ENCODE data around the gene SMIM44. TPM values are rescaled to one million over a fixed set of nuclear protein-coding genes. Genes with fewer than 3 reads are reported as not detected.
A peak's percentile ranks its signal among the peaks of the same experiment; 100 is the strongest.

SMIM44 gene
- total and polyA plus RNA-seq, 8 donors = not detected

DNA sequence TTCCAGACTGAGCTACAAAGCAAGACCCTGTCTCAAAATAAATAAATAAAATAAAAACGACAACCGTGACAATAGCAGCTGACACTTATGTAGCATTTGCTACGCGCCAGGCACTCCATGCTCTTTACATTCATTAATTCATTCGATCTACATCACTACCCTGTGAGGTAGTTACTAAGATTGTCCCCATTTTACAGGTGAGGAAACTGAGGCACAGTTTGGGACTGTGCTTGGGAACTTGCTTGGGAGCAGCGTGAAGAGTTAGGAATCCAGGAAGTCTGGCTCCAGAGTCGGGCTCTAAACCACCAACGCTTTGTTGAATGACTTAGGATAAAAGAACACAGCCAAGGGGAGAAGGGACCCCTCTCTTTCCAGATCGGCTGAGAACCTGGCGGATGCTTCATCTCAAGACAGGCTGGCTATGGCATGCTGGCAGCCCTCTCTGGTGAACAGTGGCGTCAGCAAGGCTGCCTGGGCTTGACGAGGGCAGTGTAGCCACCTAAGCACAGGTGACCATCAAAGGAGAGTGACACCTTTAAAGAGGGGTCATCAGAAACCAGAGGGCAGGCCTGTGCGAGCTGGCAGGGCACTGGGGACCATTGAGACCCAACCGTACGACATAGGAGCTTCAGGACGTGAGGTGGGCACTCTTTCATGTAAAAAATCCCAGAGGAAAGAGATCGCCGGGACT, 16.6 kb upstream of the SMIM44 start:
- Histone ChIP-seq H3K27ac (peak overlapping the region; percentile 84 to 96), H3K4me3 (peak overlapping the region; percentile 78 to 79), H3K27me3 (no peaks in the 10 kb centered on the region), H3K4me1 (peaks cover 7 to 20% of the 10 kb centered on the region in 2 donors), H3K36me3 (peaks cover 0 to 19% of the 10 kb centered on the region in 2 donors), H3K9me3 (no peaks in the 10 kb centered on the region)
- ATAC-seq (peak; percentile 7), DNase-seq (peak in 1 of 4 donors; percentile 51)
- TF ChIP-seq, protein P1, sequence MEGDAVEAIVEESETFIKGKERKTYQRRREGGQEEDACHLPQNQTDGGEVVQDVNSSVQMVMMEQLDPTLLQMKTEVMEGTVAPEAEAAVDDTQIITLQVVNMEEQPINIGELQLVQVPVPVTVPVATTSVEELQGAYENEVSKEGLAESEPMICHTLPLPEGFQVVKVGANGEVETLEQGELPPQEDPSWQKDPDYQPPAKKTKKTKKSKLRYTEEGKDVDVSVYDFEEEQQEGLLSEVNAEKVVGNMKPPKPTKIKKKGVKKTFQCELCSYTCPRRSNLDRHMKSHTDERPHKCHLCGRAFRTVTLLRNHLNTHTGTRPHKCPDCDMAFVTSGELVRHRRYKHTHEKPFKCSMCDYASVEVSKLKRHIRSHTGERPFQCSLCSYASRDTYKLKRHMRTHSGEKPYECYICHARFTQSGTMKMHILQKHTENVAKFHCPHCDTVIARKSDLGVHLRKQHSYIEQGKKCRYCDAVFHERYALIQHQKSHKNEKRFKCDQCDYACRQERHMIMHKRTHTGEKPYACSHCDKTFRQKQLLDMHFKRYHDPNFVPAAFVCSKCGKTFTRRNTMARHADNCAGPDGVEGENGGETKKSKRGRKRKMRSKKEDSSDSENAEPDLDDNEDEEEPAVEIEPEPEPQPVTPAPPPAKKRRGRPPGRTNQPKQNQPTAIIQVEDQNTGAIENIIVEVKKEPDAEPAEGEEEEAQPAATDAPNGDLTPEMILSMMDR (IDR thresholded peaks at IDR 0.05) = no peak
- intact Hi-C loops (cut with DNase I) = no loop called here

- peaks cover 0 to 39% of the 10 kb centered on the region in 2 donors for H3K36me3 ChIP-seq
- H3K27ac ChIP-seq = no peak overlapping the region
- no peaks in the 10 kb centered on the region for H3K27me3 ChIP-seq
- intact Hi-C loops (cut with DNase I) = no loop called here
- peaks cover 7 to 18% of the 10 kb centered on the region in 2 donors for H3K4me1 ChIP-seq
- TF ChIP-seq, protein P1 (IDR thresholded peaks at IDR 0.05) = no peak
- no peaks in the 10 kb centered on the region for H3K9me3 ChIP-seq
- ATAC-seq (no peak), DNase-seq (no peak)
- H3K4me3 ChIP-seq = no peak overlapping the region
These were observed 14.7 kb upstream of the SMIM44 start for GRCh38 chr19:3497757-3498520.

DNA sequence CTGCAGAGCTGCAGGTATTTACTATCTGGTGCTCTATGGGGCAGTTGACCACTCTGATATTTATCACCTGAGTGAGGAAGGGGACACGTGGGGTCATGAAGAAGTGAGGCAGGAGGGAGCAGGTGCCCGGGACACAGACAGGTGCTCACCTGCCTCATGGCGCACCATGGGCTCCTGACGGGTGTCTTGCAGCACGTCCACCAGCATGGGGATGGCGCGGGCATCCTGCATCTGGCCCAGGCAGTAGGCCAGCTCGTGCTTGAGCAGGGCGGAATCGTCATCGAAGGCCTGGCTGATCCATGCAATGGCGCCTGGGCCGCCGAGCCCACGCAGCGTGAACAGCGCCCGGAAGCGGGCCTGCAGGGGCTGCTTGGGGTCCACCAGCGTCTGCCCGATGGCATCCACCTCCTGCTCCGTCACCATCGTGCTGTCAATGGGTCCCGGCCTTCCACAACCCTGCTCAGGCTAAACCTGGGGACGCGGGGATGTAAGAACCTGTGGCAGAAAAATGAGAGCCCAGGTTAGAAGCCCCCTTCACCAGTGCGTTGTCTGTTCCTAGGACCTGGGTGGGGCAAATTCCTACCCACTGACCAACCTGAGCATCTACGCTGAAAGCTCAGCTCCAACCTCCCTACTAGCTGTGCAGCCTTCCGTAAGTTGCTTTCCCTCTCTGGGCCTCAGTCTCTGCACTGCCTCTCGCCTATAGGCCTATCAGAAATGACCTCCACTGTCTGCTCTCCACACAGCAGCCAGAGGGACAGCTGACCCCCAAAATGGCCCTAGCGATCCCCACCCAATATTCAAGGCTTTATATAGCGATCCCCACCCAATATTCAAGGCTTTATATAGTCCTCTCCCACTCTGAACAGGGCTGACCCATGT, 13.4 kb upstream of the SMIM44 start:
- Histone ChIP-seq H3K4me1 (peaks cover 7 to 18% of the 10 kb centered on the region in 2 donors), H3K4me3 (no peak overlapping the region), H3K27ac (no peak overlapping the region), H3K27me3 (no peaks in the 10 kb centered on the region), H3K36me3 (peaks cover 0 to 52% of the 10 kb centered on the region in 2 donors), H3K9me3 (no peaks in the 10 kb centered on the region)
- no peak for ATAC-seq
- intact Hi-C loops (cut with DNase I) = no loop called here
- TF ChIP-seq, protein P1 (IDR thresholded peaks at IDR 0.05) = no peak
- DNase-seq = peak in 1 of 4 donors; percentile 70

- H3K4me3 ChIP-seq = no peak overlapping the region
- peaks cover 0 to 66% of the 10 kb centered on the region in 2 donors for H3K36me3 ChIP-seq
- intact Hi-C loops (cut with DNase I) = no loop called here
- no peaks in the 10 kb centered on the region for H3K27me3 ChIP-seq
- ATAC-seq (no peak), DNase-seq (no peak)
- H3K9me3 ChIP-seq = no peaks in the 10 kb centered on the region
- TF ChIP-seq, protein P1 (IDR thresholded peaks at IDR 0.05) = no peak
- no peak overlapping the region for H3K27ac ChIP-seq
- H3K4me1 ChIP-seq = peaks cover 3 to 7% of the 10 kb centered on the region in 2 donors
These were observed 11.3 kb upstream of the SMIM44 start for GRCh38 chr19:3494559-3494958.
